OCI-LY7 (cell line): ENCODE results near the gene NEK11.

ENCODE experiments used
- CTCF ChIP-seq: fragments of 200-600 bp; sonication (generic); conservative IDR thresholded peaks from 2 replicates; pipeline ENCODE4 v1.5.1; 2014; ENCODE audit warnings: mild to moderate bottlenecking, antibody characterized with exemption, low read length, moderate library complexity, mixed read lengths
- EZH2phosphoT487 ChIP-seq: fragments of 200-600 bp; sonication (generic); IDR thresholded peaks from 2 replicates; pipeline ENCODE4 v1.6.1; 2018; ENCODE audit warnings: low read depth, borderline replicate concordance, mild to moderate bottlenecking, mixed run types, antibody characterized with exemption, low read length, moderate library complexity, mixed read lengths

- TF ChIP-seq CTCF (no peak), EZH2phosphoT487 (no peak)
Measured at GRCh38 chr3:131371688-131372066, 345.0 kb downstream of the NEK11 start.
